Loucy (cell line): Measurements from ENCODE around the gene EREG.

Experiments used
- CTCF ChIP-seq: fragments of 200-600 bp; sonication (generic); conservative IDR thresholded peaks from 2 replicates; pipeline ENCODE4 v1.5.1; 2014; ENCODE audit warnings: mild to moderate bottlenecking, antibody characterized with exemption, low read length
- EZH2phosphoT487 ChIP-seq: fragments of 200-600 bp; IDR thresholded peaks from 2 replicates; pipeline ENCODE4 v1.6.1; 2018; ENCODE audit warnings: antibody characterized with exemption, mild to moderate bottlenecking, moderate library complexity, borderline replicate concordance

- no peak for TF ChIP-seq CTCF
- TF ChIP-seq EZH2phosphoT487: no peak
These were observed 22.8 kb downstream of the EREG start for GRCh38 chr4:74387790-74388189.
